GM12891 (cell line): ENCODE results near the gene ATXN7L1.
A peak's percentile ranks its signal among the peaks of the same experiment; 100 is the strongest.
"Not testable (repeated sequence)": the region's sequence is repeated elsewhere in the genome, so short reads cannot be mapped to it uniquely, and the experiment has no call there.

Source experiments
- DNase-seq: peaks from one replicate; pipeline ENCODE4 v3.0.0; 2011; ENCODE audit warnings: low spot score; ENCODE audit not compliant: insufficient read length
- FAIRE-seq: peaks from 2 replicates; lab custom pipeline; 2011; peaks lifted over from hg19 to GRCh38; lab: Jason Lieb, UNC
- PAX5 ChIP-seq: IDR thresholded peaks from 2 replicates; pipeline ENCODE4 v1.6.1; 2011; ENCODE audit warnings: low read length, moderate library complexity, mild to moderate bottlenecking; ENCODE audit not compliant: insufficient read depth, severe bottlenecking
- POLR2A ChIP-seq: IDR thresholded peaks from 2 replicates; pipeline ENCODE4 v1.6.1; 2011; ENCODE audit warnings: low read depth, low read length, control low read depth
- POLR2AphosphoS5 ChIP-seq: IDR thresholded peaks from 2 replicates; pipeline ENCODE4 v1.6.1; 2011; ENCODE audit warnings: low read depth, low read length, control low read depth
- POU2F2 ChIP-seq: IDR thresholded peaks from 2 replicates; pipeline ENCODE4 v1.6.1; 2011; ENCODE audit warnings: low read depth, mild to moderate bottlenecking, control low read depth, low read length, moderate library complexity
- SPI1 ChIP-seq: IDR thresholded peaks from 2 replicates; pipeline ENCODE4 v1.6.1; 2011; ENCODE audit warnings: low read depth, low read length, control low read depth
- TAF1 ChIP-seq: IDR thresholded peaks from 2 replicates; pipeline ENCODE4 v1.6.1; 2011; ENCODE audit warnings: low read depth, low read length, control low read depth

The ATXN7L1 gene

DNA sequence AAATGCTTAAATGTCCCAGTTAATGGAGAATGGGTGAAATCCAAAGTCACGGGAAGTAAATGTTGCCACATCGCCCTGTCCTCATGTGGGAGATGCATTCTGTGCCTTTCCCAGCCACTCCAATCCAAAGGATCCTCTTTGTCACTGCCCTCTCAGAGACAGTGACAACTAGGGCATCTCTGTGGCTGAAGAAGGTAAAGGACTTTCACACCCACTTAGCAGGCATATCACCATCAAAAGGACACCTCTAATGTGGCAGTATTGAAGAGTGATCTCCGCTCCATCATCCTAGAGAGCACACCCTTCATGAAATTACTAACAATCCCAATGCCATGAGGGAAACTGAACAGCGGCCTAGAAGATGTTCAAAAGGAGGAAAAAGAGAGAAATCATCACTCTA is 13.6 kb downstream of the ATXN7L1 start:
- no peak for DNase-seq
- no peak for FAIRE-seq
- no peak for TF ChIP-seq PAX5
- no peak for TF ChIP-seq POLR2A
- TF ChIP-seq SPI1, result no peak

DNA sequence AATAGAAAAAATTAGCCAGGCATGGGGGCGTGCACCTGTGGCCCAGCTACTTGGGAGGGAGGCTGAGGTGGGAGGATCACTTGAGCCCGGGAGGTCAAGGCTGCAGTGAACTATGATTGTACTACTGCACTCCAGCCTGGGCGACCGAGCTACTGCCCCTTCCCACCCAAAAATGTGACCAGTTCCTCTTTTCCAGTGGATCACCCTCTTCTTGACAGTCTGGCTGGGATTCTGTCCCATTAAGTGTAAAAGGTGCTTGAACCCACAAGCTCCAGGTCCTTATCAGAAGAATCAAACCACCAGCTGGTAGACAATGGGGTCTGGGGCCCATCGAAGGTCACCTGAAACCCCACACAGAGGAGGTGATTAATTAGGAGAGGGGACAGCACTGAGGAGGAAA is 14.1 kb downstream of the ATXN7L1 start:
- DNase-seq, result no peak
- TF ChIP-seq TAF1 (no peak), SPI1 (0 out of 2 replicates have a peak, but pooled peaks have one; percentile 28)
- no peak for FAIRE-seq

DNA sequence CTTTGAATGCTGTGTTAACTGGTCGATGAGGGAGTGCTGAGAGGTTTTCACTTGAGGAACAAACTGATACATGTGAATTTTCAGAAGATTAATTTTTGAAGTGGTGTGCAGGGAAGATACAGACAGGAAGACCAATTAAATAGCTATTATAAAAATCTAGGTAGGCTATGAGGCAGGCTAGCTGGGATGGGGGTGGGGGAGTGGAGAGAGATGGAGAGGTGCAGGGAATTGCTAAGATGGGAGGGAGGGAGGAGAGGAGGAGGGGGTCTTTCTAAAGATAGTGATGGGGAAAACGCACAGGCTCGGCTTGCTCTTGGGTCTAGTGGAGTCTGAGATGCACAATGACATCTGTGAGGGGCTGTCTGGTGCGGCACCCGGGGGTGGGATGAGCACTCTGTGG is 15.2 kb downstream of the ATXN7L1 start:
- TF ChIP-seq TAF1, result no peak
- TF ChIP-seq POLR2A, result no peak
- no peak for TF ChIP-seq POLR2AphosphoS5
- no peak for TF ChIP-seq SPI1
- no peak for TF ChIP-seq POU2F2
- no peak for TF ChIP-seq PAX5
- DNase-seq, result no peak
- FAIRE-seq, result no peak

DNA sequence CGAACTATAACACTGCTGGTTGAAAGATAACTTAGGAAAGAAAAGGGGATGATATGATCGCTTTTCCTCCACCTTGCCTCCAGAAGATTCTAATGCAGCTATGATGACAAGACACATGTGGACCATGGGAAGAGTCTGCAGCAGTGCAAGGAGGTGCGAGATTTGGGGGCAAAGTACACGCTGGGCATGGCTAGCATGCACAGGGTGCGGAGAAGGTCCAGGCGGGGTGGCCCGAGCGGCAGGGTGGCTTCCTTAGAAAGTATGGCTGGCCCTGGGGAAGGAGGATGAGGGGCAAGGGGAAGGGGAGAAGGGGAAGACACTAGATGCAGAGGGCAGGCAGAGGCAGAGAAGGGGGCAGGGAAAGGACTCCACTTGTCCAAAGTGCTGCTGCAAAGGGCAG is 15.6 kb downstream of the ATXN7L1 start:
- TF ChIP-seq TAF1 (no peak), SPI1 (no peak), POLR2AphosphoS5 (no peak), PAX5 (no peak), POLR2A (no peak)
- FAIRE-seq, result no peak
- no peak for DNase-seq

DNA sequence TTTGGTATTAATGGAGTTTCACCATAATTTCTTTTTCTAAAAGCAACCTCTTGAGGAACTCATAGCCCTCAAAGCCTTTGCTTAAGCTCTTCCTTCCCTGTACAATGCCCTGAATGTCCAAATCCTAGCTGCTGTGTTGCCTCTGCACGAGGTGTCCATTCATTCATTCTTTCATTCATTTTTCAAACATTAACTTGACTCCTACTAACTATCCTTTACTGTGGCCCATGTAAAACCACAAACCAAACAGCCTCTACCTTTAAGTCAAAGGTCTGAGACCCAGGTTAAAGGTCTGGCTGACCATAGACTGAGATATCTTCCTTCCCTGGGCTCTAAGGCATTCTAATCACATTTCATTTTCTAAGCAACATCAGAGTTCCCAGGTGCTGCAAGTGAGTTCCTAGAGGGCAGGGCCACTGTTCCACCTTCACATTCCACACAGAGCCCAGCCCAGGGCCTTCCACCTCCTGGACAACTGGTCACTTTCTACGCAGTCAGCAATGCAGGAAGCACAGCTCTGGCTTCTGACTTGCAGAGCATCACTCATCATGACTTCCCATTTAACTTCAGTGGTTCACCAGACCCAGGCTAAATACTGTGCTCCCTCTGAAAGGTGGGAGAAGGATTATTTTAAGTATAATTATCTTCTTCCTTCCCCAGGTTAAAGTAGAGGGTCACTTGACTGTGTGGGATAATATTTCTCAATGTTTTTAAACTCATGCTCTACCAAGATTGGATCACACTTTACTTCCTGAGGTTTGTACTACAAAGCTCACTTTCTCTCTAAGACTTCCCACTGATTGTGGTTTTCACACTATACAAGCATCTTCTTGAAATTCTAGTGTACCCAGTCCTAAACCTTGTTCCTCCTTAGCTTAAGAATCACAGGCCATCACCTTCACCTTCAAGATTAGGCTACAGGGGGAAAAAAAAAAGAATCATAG is 19.1 kb downstream of the ATXN7L1 start:
- DNase-seq, result no peak
- no peak for TF ChIP-seq POLR2A
- TF ChIP-seq SPI1, result no peak
- TF ChIP-seq PAX5, result no peak
- TF ChIP-seq POU2F2, result no peak
- no peak for TF ChIP-seq TAF1
- TF ChIP-seq POLR2AphosphoS5, result no peak
- no peak for FAIRE-seq

DNA sequence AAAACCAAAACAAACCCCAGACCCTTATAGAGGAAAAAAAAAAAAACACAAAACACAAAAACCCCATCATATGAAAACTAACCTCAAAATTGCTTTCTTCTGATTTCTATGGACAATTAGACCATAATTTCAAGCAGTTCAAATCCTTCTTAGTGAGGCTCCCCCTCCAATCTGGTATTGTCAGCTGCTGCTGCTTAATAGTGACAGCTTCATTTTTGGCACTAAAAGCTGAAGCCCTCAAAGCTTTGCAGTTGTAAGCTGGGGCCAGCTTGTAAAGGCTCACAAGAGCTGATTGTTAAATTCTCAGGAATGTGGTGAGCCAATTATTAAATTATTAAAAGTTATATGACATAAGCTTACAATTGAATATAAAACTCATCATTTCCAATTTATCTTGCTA is 21.9 kb downstream of the ATXN7L1 start:
- FAIRE-seq, result no peak
- DNase-seq, result no peak
- TF ChIP-seq POLR2A (no peak), PAX5 (no peak), SPI1 (no peak)

DNA sequence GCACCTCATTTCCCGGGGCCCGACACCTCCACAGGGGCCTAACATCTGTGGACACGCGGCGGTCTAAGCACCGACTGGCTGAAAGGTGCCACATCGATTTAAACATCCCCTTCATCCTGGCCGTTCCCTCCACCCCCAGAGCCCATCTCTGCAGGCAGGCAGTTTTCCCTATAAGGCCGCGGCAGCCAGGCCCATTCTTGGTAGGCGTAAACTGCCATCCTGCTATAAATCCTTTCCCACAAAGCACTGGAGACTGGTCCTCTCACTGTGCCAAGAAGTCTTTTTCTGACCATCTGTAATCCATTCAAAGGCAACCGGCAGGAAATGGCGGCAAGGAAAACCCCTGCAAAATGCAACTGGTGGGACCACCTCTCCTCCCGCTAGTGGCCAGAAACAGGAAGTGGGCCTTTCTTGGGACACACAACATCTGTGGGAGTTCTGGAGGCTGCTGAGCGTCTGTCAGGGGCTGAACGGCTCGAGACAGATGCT is 22.4 kb downstream of the ATXN7L1 start:
- TF ChIP-seq PAX5 (no peak), SPI1 (peak; percentile 67)
- DNase-seq (no peak), FAIRE-seq (no peak)

DNA sequence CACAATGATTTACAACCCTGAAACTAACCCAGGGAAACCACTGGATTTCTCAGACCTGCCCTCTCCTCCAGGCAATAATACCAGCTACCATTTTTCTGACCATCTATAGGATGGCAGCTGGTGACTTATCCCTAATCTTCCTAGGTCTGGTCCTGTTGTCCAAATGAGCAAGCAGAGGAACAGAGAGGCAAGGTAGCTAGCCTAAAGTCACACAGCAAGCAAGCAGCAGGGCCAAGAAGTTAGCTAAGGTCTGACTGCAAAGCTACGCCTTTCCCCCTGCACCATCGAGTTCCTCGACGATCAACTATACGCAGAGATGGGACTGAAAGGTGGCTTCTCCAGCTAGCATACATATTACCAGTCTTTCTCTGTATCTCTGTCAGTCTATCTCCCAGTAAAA is 25.3 kb downstream of the ATXN7L1 start:
- DNase-seq (no peak), FAIRE-seq (no peak)
- TF ChIP-seq SPI1 (no peak), POLR2AphosphoS5 (no peak), POU2F2 (no peak), POLR2A (no peak), PAX5 (no peak), TAF1 (no peak)

DNA sequence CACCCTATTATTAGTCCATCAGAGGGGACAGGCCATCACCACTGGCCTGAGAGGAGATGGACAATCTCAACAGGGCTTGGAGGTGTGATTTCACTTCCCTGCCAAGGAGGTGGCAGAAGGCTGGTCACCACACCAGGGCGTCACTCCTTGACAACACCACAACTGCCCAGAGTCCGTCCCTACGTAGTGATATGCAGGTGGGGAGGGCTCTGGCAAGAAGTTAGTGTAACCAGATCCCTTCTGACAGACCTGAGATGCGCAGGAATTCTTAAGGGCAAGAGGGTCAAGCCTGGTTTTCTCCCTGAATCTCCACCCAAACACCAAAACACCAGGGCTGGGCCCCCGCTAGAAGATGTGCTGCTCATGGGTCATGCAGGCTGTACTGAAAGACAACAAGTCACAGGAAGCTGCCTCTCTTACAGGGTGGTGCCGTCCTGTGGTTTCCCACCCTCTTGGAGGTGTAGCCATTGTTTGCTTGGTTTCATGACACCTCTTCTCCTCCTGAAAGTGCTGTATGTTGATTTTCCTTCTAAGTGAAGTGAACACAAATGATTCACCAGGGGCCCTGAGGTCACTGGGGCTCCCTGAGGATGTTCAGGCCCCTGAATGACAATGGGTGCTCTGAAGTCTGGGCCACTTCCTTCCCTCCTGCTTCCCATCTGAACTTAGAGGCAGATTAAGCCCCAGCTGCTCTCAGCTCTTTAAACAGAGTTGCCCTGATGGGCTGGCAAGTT is 27.1 kb downstream of the ATXN7L1 start:
- DNase-seq, result no peak
- no peak for TF ChIP-seq TAF1
- no peak for TF ChIP-seq SPI1
- TF ChIP-seq POU2F2, result no peak
- TF ChIP-seq PAX5, result no peak
- no peak for TF ChIP-seq POLR2A
- no peak for TF ChIP-seq POLR2AphosphoS5
- FAIRE-seq, result no peak

DNA sequence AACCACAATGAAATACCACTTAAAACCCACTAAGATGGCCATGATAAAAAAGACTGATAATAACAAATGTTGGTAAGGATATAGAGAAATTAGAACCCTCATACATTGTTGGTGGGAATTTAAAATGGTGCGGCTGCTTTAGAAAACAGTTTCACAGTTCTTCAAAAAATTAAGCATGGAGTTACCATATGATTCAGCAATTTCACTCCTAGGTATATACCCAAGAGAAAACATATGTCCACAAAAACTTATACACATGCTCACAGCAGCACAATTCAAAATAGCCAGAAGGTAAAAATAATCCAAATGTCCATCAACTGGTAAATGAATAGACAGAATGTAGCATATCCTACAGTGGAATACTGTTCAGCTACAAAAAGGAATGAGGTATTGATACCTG is 30.0 kb downstream of the ATXN7L1 start:
- DNase-seq (no peak), FAIRE-seq (no peak)
- TF ChIP-seq POU2F2, result no peak
- TF ChIP-seq SPI1, result no peak

DNA sequence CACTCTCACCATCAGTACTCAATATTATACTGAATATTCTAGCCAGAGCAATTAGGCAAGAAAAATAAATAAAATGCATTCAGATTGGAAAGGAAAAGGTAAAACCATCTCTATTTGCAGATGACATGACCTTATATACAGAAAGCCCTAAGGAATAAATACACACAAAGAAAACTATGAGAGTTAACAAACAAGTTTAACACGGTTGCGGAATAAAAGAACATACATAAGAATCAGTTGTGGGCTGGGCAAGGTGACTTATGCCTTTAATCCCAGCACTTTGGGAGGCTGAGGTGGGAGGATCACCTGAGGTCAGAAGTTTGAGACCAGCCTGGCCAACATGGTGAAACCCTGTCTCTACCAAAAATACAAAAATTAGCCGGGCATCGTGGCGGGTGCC is 31.7 kb downstream of the ATXN7L1 start:
- not testable (repeated sequence) for DNase-seq, FAIRE-seq
